ENCODE measurements around the gene PTPRK. TPM values are rescaled to one million over a fixed set of nuclear protein-coding genes. Genes with fewer than 3 reads are reported as not detected.

The PTPRK gene
- total and polyA plus RNA-seq, 4 donors, result 12.1 to 61.2 (median 29.1) TPM

GRCh38 chr6:128005009-128005408, 515.4 kb downstream of the PTPRK start:
- Histone ChIP-seq H3K27ac (ENCODE audit: low read depth in 1 of 2, low read length in 2 of 2) (no peak overlapping the region), H3K4me3 (ENCODE audit: low read depth in 1 of 3, low read length in 3 of 3) (no peak overlapping the region), H3K9me3 (ENCODE audit: control insufficient read depth in 4 of 4, low read length in 3 of 4) (no peaks in the 10 kb centered on the region), H3K4me1 (ENCODE audit: control insufficient read depth in 4 of 4, insufficient read depth in 4 of 4, low read length in 3 of 4) (peaks cover 2 to 13% (median 8%) of the 10 kb centered on the region in 4 donors), H3K27me3 (ENCODE audit: control insufficient read depth in 4 of 4, insufficient read depth in 4 of 4, low read length in 3 of 4) (no peaks in the 10 kb centered on the region), H3K9ac (ENCODE audit: low read depth in 1 of 2, low read length in 2 of 2) (no peak overlapping the region), H3K36me3 (ENCODE audit: control insufficient read depth in 4 of 4, insufficient read depth in 3 of 4, low read depth in 1 of 4, low read length in 3 of 4) (peaks cover 0 to 8% (median 2%) of the 10 kb centered on the region in 4 donors)
- DNase-seq (ENCODE audit: low spot score), result no peak
- 45% methylated on average over 5 of the region's 5 CpGs for WGBS
- peak; percentile 67 to 88 for TF ChIP-seq JUND (IDR thresholded peaks at IDR 0.05)
- peak; percentile 48 for TF ChIP-seq ATF3 (IDR thresholded peaks at IDR 0.05)
- TF ChIP-seq GABPA (IDR thresholded peaks at IDR 0.05 in 1 of 2, conservative IDR thresholded peaks at IDR 0.05 in 1 of 2), result no peak
- TF ChIP-seq, protein P1, sequence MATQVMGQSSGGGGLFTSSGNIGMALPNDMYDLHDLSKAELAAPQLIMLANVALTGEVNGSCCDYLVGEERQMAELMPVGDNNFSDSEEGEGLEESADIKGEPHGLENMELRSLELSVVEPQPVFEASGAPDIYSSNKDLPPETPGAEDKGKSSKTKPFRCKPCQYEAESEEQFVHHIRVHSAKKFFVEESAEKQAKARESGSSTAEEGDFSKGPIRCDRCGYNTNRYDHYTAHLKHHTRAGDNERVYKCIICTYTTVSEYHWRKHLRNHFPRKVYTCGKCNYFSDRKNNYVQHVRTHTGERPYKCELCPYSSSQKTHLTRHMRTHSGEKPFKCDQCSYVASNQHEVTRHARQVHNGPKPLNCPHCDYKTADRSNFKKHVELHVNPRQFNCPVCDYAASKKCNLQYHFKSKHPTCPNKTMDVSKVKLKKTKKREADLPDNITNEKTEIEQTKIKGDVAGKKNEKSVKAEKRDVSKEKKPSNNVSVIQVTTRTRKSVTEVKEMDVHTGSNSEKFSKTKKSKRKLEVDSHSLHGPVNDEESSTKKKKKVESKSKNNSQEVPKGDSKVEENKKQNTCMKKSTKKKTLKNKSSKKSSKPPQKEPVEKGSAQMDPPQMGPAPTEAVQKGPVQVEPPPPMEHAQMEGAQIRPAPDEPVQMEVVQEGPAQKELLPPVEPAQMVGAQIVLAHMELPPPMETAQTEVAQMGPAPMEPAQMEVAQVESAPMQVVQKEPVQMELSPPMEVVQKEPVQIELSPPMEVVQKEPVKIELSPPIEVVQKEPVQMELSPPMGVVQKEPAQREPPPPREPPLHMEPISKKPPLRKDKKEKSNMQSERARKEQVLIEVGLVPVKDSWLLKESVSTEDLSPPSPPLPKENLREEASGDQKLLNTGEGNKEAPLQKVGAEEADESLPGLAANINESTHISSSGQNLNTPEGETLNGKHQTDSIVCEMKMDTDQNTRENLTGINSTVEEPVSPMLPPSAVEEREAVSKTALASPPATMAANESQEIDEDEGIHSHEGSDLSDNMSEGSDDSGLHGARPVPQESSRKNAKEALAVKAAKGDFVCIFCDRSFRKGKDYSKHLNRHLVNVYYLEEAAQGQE (IDR thresholded peaks at IDR 0.05), result no peak
- TF ChIP-seq HNF4A (conservative IDR thresholded peaks at IDR 0.05), result peak in 1 of 2 donors; percentile 43
- TF ChIP-seq RAD21 (IDR thresholded peaks at IDR 0.05), result peak; percentile 27

DNA sequence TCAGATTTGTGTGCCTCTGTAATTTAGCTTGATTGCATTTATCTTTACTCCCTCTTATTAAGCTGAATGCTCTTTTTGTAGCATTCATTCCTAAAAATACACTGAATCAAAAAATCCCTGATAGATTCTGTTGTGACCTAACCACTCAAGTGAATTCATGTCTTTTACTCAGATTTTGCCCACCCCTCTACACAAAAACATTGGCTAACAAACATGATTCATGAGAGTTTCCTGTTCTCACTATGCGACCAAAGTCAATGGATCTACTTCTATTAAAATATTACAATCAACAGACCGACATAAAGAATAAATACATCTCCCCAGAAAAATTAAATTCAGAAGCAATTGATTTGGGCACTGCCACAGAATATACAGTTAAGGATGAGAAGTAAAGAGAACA, 520.0 kb downstream of the PTPRK start:
- Histone ChIP-seq H3K4me1 (ENCODE audit: control insufficient read depth in 4 of 4, insufficient read depth in 4 of 4, low read length in 3 of 4) (peaks cover 0 to 4% (median 0%) of the 10 kb centered on the region in 4 donors), H3K27me3 (ENCODE audit: control insufficient read depth in 4 of 4, insufficient read depth in 4 of 4, low read length in 3 of 4) (no peaks in the 10 kb centered on the region), H3K27ac (ENCODE audit: low read depth in 1 of 2, low read length in 2 of 2) (no peak overlapping the region), H3K9me3 (ENCODE audit: control insufficient read depth in 4 of 4, low read length in 3 of 4) (no peaks in the 10 kb centered on the region), H3K9ac (ENCODE audit: low read depth in 1 of 2, low read length in 2 of 2) (no peak overlapping the region), H3K4me3 (ENCODE audit: low read depth in 1 of 3, low read length in 3 of 3) (no peak overlapping the region), H3K36me3 (ENCODE audit: control insufficient read depth in 4 of 4, insufficient read depth in 3 of 4, low read depth in 1 of 4, low read length in 3 of 4) (peaks cover 0 to 8% (median 4%) of the 10 kb centered on the region in 4 donors)
- TF ChIP-seq, protein P2, sequence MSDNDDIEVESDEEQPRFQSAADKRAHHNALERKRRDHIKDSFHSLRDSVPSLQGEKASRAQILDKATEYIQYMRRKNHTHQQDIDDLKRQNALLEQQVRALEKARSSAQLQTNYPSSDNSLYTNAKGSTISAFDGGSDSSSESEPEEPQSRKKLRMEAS (IDR thresholded peaks at IDR 0.05), result no peak
- no peak for TF ChIP-seq SP1 (IDR thresholded peaks at IDR 0.05)
- TF ChIP-seq TAF1 (conservative IDR thresholded peaks at IDR 0.05), result no peak
- TF ChIP-seq, protein P3, sequence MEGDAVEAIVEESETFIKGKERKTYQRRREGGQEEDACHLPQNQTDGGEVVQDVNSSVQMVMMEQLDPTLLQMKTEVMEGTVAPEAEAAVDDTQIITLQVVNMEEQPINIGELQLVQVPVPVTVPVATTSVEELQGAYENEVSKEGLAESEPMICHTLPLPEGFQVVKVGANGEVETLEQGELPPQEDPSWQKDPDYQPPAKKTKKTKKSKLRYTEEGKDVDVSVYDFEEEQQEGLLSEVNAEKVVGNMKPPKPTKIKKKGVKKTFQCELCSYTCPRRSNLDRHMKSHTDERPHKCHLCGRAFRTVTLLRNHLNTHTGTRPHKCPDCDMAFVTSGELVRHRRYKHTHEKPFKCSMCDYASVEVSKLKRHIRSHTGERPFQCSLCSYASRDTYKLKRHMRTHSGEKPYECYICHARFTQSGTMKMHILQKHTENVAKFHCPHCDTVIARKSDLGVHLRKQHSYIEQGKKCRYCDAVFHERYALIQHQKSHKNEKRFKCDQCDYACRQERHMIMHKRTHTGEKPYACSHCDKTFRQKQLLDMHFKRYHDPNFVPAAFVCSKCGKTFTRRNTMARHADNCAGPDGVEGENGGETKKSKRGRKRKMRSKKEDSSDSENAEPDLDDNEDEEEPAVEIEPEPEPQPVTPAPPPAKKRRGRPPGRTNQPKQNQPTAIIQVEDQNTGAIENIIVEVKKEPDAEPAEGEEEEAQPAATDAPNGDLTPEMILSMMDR (IDR thresholded peaks at IDR 0.05; ENCODE audit: low read depth, low read length, missing input control), result no peak
- no peak for TF ChIP-seq HNF4G (IDR thresholded peaks at IDR 0.05)
- no peak for TF ChIP-seq ZBTB33 (IDR thresholded peaks at IDR 0.05)
- no peak for TF ChIP-seq FOXA1 (IDR thresholded peaks at IDR 0.05)
- DNase-seq (ENCODE audit: low spot score), result no peak
- WGBS, result 97% methylated on average over 2 of the region's 2 CpGs

Data from liver (tissue), 9 donors.